Measurements from ENCODE around the gene G2E3.

- TF ChIP-seq CTCF (IDR thresholded peaks at IDR 0.05), result no peak
- TF ChIP-seq ZFX (IDR thresholded peaks at IDR 0.05; ENCODE audit: borderline replicate concordance), result no peak
Observed at GRCh38 chr14:30621940-30622830, 63.2 kb downstream of the G2E3 start, which contains the start of gene SCFD1.

All from 22Rv1 (cell line).